SK-N-SH (cell line): ENCODE results near the gene PRKCB.

Source experiments
- ELF1 ChIP-seq: IDR thresholded peaks from 2 replicates; pipeline ENCODE4 v1.4.0; 2012
- EZH2phosphoT487 ChIP-seq: fragments of 200-600 bp; sonication (generic); IDR thresholded peaks from 2 replicates; pipeline ENCODE4 v1.6.1; 2017; ENCODE audit warnings: low read depth, mixed run types, mild to moderate bottlenecking, antibody characterized with exemption, moderate library complexity, borderline replicate concordance
- FOXM1 ChIP-seq: IDR thresholded peaks from 2 replicates; pipeline ENCODE4 v1.4.0; 2012; ENCODE audit warnings: low read depth, mild to moderate bottlenecking
- POLR2AphosphoS5 ChIP-seq: IDR thresholded peaks from 2 replicates; pipeline ENCODE4 v1.6.1; 2012; ENCODE audit warnings: low read depth, low read length
- RAD21 ChIP-seq: IDR thresholded peaks from 2 replicates; pipeline ENCODE4 v1.6.1; 2012; ENCODE audit warnings: mild to moderate bottlenecking, low read length
- RXRA ChIP-seq: IDR thresholded peaks from 2 replicates; pipeline ENCODE4 v1.4.0; 2012; ENCODE audit warnings: low read depth, mild to moderate bottlenecking, borderline replicate concordance
- TAF1 ChIP-seq: IDR thresholded peaks from 2 replicates; pipeline ENCODE4 v1.6.1; 2012; ENCODE audit warnings: low read depth, mild to moderate bottlenecking, low read length, moderate library complexity, borderline replicate concordance
- TEAD4 ChIP-seq: IDR thresholded peaks from 2 replicates; pipeline ENCODE4 v1.4.0; 2012; ENCODE audit warnings: mild to moderate bottlenecking, borderline replicate concordance; ENCODE audit not compliant: insufficient read depth
- YY1 ChIP-seq: IDR thresholded peaks from 2 replicates; pipeline ENCODE4 v1.4.0; 2012; ENCODE audit warnings: low read depth, mild to moderate bottlenecking
- TF ChIP-seq, protein P1 (sequence below): fragments of 200-600 bp; sonication (generic); IDR thresholded peaks from 2 replicates; pipeline ENCODE4 v1.6.1; 2017; ENCODE audit warnings: antibody characterized with exemption, mild to moderate bottlenecking, moderate library complexity
- TF ChIP-seq, protein P2 (sequence below): fragments of 150-350 bp; IDR thresholded peaks from 2 replicates; pipeline ENCODE4 v1.6.1; 2016; ENCODE audit warnings: mild to moderate bottlenecking, low read depth, low read length

DNA sequence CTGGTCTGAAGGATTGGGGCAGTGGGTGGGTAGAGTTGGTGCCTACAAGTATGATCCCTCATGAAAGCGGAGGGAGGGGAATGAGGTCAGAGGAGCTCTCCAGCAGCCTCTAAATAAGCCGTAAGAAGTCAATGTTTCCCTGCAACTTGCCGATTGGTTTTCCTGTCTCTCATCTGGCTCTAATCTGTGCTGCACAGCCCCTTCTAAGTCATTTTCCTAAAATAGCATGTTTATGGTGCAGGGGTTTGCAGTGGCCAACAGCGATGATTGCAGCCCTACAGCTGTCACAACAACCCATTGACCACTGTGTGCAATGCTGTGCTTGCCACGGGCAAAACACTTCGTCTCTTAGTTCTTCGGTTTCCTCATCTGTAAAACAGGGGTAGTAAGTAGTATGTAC is 189.2 kb downstream of the PRKCB start:
- TF ChIP-seq, protein P1, sequence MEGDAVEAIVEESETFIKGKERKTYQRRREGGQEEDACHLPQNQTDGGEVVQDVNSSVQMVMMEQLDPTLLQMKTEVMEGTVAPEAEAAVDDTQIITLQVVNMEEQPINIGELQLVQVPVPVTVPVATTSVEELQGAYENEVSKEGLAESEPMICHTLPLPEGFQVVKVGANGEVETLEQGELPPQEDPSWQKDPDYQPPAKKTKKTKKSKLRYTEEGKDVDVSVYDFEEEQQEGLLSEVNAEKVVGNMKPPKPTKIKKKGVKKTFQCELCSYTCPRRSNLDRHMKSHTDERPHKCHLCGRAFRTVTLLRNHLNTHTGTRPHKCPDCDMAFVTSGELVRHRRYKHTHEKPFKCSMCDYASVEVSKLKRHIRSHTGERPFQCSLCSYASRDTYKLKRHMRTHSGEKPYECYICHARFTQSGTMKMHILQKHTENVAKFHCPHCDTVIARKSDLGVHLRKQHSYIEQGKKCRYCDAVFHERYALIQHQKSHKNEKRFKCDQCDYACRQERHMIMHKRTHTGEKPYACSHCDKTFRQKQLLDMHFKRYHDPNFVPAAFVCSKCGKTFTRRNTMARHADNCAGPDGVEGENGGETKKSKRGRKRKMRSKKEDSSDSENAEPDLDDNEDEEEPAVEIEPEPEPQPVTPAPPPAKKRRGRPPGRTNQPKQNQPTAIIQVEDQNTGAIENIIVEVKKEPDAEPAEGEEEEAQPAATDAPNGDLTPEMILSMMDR: no peak
- TF ChIP-seq RAD21: no peak
- TF ChIP-seq TEAD4: no peak
- no peak for TF ChIP-seq FOXM1
- no peak for TF ChIP-seq ELF1
- no peak for TF ChIP-seq EZH2phosphoT487
- TF ChIP-seq YY1: no peak
- TF ChIP-seq RXRA: no peak
- TF ChIP-seq TAF1: no peak
- TF ChIP-seq, protein P2, sequence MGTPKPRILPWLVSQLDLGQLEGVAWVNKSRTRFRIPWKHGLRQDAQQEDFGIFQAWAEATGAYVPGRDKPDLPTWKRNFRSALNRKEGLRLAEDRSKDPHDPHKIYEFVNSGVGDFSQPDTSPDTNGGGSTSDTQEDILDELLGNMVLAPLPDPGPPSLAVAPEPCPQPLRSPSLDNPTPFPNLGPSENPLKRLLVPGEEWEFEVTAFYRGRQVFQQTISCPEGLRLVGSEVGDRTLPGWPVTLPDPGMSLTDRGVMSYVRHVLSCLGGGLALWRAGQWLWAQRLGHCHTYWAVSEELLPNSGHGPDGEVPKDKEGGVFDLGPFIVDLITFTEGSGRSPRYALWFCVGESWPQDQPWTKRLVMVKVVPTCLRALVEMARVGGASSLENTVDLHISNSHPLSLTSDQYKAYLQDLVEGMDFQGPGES: no peak
- no peak for TF ChIP-seq POLR2AphosphoS5
